Ishikawa (cell line): Measurements from ENCODE around the gene SLC35F6.

ENCODE experiments used
- CEBPB ChIP-seq: IDR thresholded peaks from 2 replicates; pipeline ENCODE4 v1.6.1; 2012
- EP300 ChIP-seq: IDR thresholded peaks from 2 replicates; pipeline ENCODE4 v1.6.1; 2012; ENCODE audit warnings: borderline replicate concordance
- TAF1 ChIP-seq: IDR thresholded peaks from 2 replicates; pipeline ENCODE4 v1.6.1; 2012; ENCODE audit warnings: low read depth, mild to moderate bottlenecking
- YY1 ChIP-seq: IDR thresholded peaks from 2 replicates; pipeline ENCODE4 v1.6.1; 2012; ENCODE audit warnings: low read depth

- TF ChIP-seq EP300 (no peak), TAF1 (no peak), CEBPB (no peak), YY1 (no peak)
Measured at GRCh38 chr2:26731714-26732113, 32.4 kb upstream of the SLC35F6 start.
